ENCODE data around the gene COL12A1. TPM values are rescaled to one million over a fixed set of nuclear protein-coding genes. Genes with fewer than 3 reads are reported as not detected.

The COL12A1 gene
- total RNA-seq, 4 donors from 2014 or later: 10.9 to 65.9 (median 57.1) TPM

DNA sequence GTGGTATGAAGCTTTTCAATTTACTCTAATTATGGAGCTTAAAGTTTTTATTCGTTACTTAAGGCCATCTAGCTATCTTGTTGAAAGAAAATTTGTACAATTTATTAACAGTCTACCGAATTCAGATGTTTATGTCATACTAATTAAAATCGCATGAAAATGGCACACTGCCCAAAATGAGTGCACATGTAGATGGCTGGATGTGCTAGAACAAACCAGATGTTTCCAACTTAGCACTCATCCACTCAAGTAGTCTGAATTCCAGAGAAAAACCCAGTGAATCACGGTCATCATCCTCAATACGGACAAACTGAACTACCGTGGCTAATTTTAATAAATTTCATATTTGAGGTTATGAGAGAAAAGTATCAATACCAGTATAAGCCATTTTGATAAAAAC is 70.4 kb downstream of the COL12A1 start:
- H3K4me3 ChIP-seq: no peak overlapping the region
- no peaks in the 10 kb centered on the region for H3K9me3 ChIP-seq
- no peak for DNase-seq
- H3K27ac ChIP-seq: no peak overlapping the region
- H3K36me3 ChIP-seq: peaks cover 0 to 4% (median 0%) of the 10 kb centered on the region in 3 donors
- TF ChIP-seq, protein P1, sequence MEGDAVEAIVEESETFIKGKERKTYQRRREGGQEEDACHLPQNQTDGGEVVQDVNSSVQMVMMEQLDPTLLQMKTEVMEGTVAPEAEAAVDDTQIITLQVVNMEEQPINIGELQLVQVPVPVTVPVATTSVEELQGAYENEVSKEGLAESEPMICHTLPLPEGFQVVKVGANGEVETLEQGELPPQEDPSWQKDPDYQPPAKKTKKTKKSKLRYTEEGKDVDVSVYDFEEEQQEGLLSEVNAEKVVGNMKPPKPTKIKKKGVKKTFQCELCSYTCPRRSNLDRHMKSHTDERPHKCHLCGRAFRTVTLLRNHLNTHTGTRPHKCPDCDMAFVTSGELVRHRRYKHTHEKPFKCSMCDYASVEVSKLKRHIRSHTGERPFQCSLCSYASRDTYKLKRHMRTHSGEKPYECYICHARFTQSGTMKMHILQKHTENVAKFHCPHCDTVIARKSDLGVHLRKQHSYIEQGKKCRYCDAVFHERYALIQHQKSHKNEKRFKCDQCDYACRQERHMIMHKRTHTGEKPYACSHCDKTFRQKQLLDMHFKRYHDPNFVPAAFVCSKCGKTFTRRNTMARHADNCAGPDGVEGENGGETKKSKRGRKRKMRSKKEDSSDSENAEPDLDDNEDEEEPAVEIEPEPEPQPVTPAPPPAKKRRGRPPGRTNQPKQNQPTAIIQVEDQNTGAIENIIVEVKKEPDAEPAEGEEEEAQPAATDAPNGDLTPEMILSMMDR (IDR thresholded peaks at IDR 0.05): no peak
- no peak for TF ChIP-seq POLR2A (IDR thresholded peaks at IDR 0.05)
- H3K4me1 ChIP-seq: no peaks in the 10 kb centered on the region
- H3K27me3 ChIP-seq: no peaks in the 10 kb centered on the region

- no peak for DNase-seq
- Histone ChIP-seq H3K36me3 (no peaks in the 10 kb centered on the region), H3K27ac (no peak overlapping the region), H3K9me3 (no peaks in the 10 kb centered on the region), H3K4me1 (no peaks in the 10 kb centered on the region), H3K27me3 (no peaks in the 10 kb centered on the region), H3K4me3 (no peak overlapping the region)
- TF ChIP-seq POLR2A (IDR thresholded peaks at IDR 0.05): no peak
- TF ChIP-seq, protein P1 (IDR thresholded peaks at IDR 0.05): no peak
Measured at GRCh38 chr6:75130784-75131183, 75.1 kb downstream of the COL12A1 start.

DNA sequence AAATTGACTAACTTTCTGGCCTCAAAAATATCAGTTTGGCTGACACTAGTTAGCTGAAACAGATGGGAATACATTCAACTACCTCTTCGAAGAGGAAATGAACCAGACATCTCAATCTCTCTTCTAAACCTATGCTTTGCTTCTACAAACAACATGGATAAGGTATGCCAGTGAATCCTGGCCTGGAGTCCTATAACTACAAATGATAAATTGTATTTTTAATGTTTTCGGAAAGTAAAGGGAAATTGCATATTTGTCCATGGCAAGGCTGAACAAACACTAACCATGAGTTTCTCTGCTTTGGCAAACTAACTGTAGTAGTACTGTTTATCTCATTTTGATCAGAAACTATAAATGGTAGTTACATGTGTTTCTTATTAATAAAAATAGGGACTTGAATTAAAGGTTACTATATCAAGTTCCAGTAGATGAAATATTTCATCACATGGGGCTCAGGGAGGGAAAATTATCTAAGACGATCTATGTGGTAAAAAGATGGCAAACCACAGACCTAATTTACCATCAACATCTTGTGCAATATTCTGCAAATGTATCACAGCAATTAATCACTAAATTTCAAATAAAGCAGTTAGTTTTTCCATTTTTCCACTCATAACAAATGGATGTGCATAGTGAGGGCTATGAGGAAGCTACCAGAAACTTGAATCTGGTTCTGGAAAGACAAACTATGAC is 76.8 kb downstream of the COL12A1 start:
- no peak overlapping the region for H3K4me3 ChIP-seq
- no peaks in the 10 kb centered on the region for H3K36me3 ChIP-seq
- no peak for DNase-seq
- H3K4me1 ChIP-seq: no peaks in the 10 kb centered on the region
- H3K27me3 ChIP-seq: no peaks in the 10 kb centered on the region
- TF ChIP-seq, protein P1 (IDR thresholded peaks at IDR 0.05): no peak
- TF ChIP-seq POLR2A (IDR thresholded peaks at IDR 0.05): no peak
- no peak overlapping the region for H3K27ac ChIP-seq
- no peaks in the 10 kb centered on the region for H3K9me3 ChIP-seq

DNA sequence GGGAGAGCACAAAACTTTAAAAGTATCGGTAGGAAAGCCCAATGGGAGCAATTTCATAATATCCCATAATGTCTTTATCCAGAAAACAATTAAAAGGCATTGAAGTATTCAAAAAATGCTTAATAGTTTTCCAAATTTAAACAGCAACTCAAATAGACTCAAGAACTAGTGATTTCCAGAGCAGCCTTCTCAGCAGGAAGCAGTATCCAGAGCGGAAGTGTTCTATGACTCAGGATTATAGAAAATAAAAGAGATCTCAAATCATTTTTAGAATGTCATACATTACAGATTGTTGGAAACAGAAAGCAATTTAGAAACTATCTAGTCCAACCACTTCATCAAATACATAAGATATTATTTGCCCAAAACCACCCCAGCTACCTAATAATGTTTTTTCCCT is 79.3 kb downstream of the COL12A1 start:
- H3K4me1 ChIP-seq: no peaks in the 10 kb centered on the region
- no peaks in the 10 kb centered on the region for H3K27me3 ChIP-seq
- H3K9me3 ChIP-seq: no peaks in the 10 kb centered on the region
- no peak overlapping the region for H3K4me3 ChIP-seq
- H3K36me3 ChIP-seq: peaks cover 0 to 5% (median 0%) of the 10 kb centered on the region in 3 donors
- no peak for DNase-seq
- no peak overlapping the region for H3K27ac ChIP-seq
- TF ChIP-seq POLR2A (IDR thresholded peaks at IDR 0.05): no peak
- TF ChIP-seq, protein P1 (IDR thresholded peaks at IDR 0.05): no peak

GRCh38 chr6:75124983-75125382 is 80.9 kb downstream of the COL12A1 start:
- Histone ChIP-seq H3K4me3 (no peak overlapping the region), H3K9me3 (no peaks in the 10 kb centered on the region), H3K4me1 (no peaks in the 10 kb centered on the region), H3K36me3 (peaks cover 0 to 5% (median 0%) of the 10 kb centered on the region in 3 donors), H3K27me3 (no peaks in the 10 kb centered on the region), H3K27ac (no peak overlapping the region)
- no peak for DNase-seq
- no peak for TF ChIP-seq POLR2A (IDR thresholded peaks at IDR 0.05)
- TF ChIP-seq, protein P1 (IDR thresholded peaks at IDR 0.05): no peak

Measured in Peyer's patch (tissue), 4 donors.